ENCODE measurements around the gene PTPRN2.

PTPRN2 gene

DNA sequence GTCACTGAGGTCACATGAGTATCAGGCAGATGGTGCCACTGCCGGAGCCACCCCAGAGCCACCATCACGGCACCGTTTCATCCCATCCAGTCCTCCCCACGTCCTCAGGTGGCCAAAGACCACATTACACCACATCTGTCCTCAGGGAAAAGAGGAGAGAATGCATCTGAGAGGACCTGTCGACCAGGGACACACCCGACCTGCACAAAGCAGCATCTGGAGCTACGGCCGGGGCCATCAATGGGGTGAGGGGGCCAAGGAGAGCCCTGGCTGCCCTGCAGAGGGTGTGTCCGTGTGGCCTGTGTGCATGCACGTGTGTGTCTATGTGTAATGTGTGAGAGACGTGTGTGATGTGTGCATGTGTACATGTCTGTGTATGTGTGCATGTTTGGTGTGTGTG lies 770.2 kb downstream of the PTPRN2 start:
- Histone ChIP-seq H3K4me3 (ENCODE audit: low read length) (no peak overlapping the region), H3K27me3 (ENCODE audit: control insufficient read depth, insufficient read depth, low read length) (peaks cover 2% of the 10 kb centered on the region), H3K4me1 (ENCODE audit: control insufficient read depth, insufficient read depth, low read length) (no peaks in the 10 kb centered on the region), H3K9ac (ENCODE audit: low read length) (no peak overlapping the region), H3K36me3 (ENCODE audit: control insufficient read depth, insufficient read depth, low read length) (no peaks in the 10 kb centered on the region), H3K27ac (ENCODE audit: low read depth, low read length) (no peak overlapping the region)

DNA sequence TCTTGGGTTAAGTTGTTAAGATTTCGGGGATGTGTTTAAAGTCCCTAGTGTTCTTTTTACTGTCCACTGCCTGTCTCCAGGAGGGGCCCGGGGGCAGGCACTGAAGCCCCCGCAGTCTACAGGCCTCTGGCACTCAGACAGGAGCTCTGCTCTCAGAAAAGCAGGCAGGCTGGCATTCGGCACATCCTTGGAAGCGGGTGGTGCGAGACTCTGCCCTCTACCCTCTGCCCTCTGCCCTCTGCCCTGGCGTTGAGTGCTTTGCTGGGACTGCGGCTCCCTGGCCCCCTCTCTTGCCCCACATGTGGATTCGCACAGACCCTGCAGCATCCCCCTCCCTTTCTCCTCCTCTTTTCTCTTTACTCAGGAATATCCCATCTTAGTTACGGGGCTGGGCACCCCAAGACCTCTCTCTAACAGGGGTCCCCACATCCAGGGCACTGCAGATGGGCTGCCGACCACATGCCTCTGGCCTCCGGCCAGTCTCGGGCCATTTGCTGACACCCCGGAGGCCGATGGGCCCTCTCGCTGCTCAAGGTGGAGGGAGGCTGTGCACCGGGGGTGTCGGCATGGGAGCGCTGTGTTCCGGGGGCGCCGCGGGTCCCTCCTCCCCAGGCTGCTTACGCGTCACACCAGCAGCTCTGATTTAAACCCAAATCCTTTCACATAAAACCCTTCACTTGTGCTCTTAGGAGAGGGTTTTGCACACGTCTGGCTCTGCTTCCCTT lies 770.9 kb downstream of the PTPRN2 start:
- H3K4me3 ChIP-seq (ENCODE audit: low read length), result no peak overlapping the region
- no peak overlapping the region for H3K27ac ChIP-seq (ENCODE audit: low read depth, low read length)
- no peak overlapping the region for H3K9ac ChIP-seq (ENCODE audit: low read length)
- H3K27me3 ChIP-seq (ENCODE audit: control insufficient read depth, insufficient read depth, low read length), result peaks cover 2% of the 10 kb centered on the region
- H3K36me3 ChIP-seq (ENCODE audit: control insufficient read depth, insufficient read depth, low read length), result no peaks in the 10 kb centered on the region
- no peaks in the 10 kb centered on the region for H3K4me1 ChIP-seq (ENCODE audit: control insufficient read depth, insufficient read depth, low read length)

DNA sequence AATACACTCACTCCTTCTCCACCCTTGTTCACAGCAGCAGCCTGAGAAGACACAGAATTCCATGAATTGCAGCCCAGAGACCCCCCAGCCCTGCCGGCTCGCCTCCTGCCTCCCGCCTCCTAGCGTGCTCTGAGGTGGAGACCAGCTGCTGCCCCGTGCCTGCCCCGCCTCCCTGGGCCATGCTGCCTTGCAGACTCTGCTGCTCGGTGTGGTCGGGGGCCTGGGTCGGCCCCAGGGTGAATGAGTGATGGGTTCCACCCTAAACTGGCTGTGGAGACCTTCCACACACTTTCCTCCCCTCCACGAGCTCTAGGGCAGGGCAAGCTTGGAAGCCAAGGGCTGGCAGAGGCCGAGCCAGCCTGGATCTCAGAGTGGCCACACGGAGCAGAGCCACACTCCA lies 771.5 kb downstream of the PTPRN2 start:
- Histone ChIP-seq H3K4me1 (ENCODE audit: control insufficient read depth, insufficient read depth, low read length) (no peaks in the 10 kb centered on the region), H3K4me3 (ENCODE audit: low read length) (no peak overlapping the region), H3K9ac (ENCODE audit: low read length) (no peak overlapping the region), H3K27me3 (ENCODE audit: control insufficient read depth, insufficient read depth, low read length) (peaks cover 2% of the 10 kb centered on the region), H3K27ac (ENCODE audit: low read depth, low read length) (no peak overlapping the region), H3K36me3 (ENCODE audit: control insufficient read depth, insufficient read depth, low read length) (no peaks in the 10 kb centered on the region)

DNA sequence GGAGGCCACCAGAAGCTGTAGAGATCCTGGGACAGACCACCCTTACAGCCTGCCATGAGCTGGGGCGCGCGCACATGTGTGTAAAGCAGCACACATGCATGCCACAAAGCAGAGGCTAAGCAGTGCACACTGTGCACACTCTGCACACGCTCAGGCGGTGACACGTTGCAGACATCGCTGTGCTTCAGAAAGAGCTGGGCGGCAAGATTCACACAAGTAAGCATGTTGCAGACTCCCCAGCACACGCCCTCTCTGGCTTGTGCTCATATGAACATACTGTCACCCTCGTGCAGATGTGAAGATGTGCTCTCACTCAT lies 772.0 kb downstream of the PTPRN2 start:
- H3K4me1 ChIP-seq (ENCODE audit: control insufficient read depth, insufficient read depth, low read length), result no peaks in the 10 kb centered on the region

DNA sequence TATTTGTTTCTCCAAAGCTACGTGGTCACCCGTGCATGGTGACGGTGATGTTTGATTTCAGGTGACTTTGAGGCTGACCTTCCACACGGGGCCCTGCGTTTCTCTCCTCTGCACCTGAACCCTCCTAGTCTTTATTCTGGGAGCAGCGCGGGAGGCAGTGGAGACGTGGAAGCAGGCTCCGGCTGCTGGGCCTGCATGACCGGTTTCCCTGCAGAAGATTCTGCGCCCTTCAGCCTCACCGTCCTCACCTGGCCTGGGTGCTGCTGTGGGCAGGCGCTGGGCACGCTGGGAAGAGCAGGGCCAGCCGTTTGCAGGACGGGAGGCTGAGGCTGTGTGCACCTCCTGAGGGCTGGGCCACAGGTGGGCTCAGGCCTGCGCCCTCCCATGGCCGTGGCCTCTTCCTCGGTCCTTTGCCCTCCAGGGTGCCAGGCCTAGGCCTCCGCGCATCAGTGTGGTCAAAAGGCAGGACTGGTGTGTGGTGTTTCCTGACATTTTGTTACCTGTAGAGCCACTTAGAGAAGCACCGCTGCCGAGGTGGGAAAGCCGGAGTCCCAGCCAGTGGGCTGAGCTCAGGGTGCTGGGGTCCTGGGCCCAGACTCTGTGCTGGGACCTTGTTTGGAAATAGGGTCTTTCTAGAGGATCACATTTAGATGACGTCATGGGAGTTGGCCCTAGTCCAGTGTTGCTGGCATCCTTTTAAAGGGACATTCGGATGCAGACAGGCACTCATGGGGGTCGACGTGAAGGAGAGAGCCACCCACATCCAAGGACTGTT lies 772.5 kb downstream of the PTPRN2 start:
- Histone ChIP-seq H3K4me3 (ENCODE audit: low read length) (no peak overlapping the region), H3K9ac (ENCODE audit: low read length) (no peak overlapping the region), H3K4me1 (ENCODE audit: control insufficient read depth, insufficient read depth, low read length) (no peaks in the 10 kb centered on the region), H3K36me3 (ENCODE audit: control insufficient read depth, insufficient read depth, low read length) (no peaks in the 10 kb centered on the region), H3K27ac (ENCODE audit: low read depth, low read length) (no peak overlapping the region), H3K27me3 (ENCODE audit: control insufficient read depth, insufficient read depth, low read length) (peaks cover 2% of the 10 kb centered on the region)

More for the DNA sequence above, 772.0 kb downstream of the PTPRN2 start:
- H3K9ac ChIP-seq (ENCODE audit: low read length), result no peak overlapping the region
- no peaks in the 10 kb centered on the region for H3K36me3 ChIP-seq (ENCODE audit: control insufficient read depth, insufficient read depth, low read length)
- H3K27ac ChIP-seq (ENCODE audit: low read depth, low read length), result no peak overlapping the region
- H3K27me3 ChIP-seq (ENCODE audit: control insufficient read depth, insufficient read depth, low read length), result peaks cover 2% of the 10 kb centered on the region
- H3K4me3 ChIP-seq (ENCODE audit: low read length), result no peak overlapping the region

DNA sequence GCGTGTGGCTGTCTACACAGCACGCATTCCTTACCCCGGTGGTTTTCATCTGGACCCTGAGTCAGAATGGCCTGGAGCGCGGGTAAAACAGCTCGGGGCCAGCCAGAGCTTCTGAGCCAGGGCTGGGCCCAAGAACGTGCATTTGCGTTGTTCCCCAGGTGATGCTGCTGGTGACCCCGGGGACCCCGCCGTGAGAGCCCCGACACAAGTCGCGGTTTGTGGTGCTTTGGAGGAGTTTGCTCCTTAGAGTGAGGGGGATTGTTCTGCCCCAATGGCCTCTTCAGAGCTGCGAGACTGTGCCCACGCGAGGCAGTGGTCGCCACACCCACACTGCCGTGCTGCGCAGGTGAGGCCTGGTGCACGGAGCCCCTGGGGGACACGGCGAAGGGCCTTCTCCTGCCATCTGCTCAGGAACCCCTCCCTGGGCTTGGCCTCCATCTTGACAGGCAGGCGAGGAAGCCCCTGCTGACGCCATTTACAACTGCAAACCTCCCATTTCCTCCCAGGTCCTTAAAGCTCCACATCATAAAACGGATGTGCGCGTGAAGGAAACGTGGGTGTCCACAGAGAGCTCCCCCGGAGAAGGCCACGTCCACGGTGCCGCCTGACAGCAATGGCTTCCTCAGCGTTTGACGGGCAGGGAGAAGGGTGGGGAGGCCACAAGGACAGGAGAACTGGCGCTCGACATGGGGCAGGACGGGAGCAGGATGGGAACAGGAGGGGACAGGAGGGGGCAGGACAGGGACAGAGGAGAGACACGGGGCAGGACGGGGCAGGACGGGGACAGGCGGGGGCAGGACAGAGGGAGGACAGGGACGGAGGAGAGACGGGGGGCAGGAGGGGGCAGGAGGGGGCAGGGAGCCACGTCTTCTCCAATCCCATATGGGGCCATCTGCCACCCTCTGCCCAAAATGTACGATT lies 773.6 kb downstream of the PTPRN2 start:
- H3K36me3 ChIP-seq (ENCODE audit: control insufficient read depth, insufficient read depth, low read length), result no peaks in the 10 kb centered on the region
- no peak overlapping the region for H3K9ac ChIP-seq (ENCODE audit: low read length)
- no peaks in the 10 kb centered on the region for H3K4me1 ChIP-seq (ENCODE audit: control insufficient read depth, insufficient read depth, low read length)
- no peak overlapping the region for H3K4me3 ChIP-seq (ENCODE audit: low read length)
- no peak overlapping the region for H3K27ac ChIP-seq (ENCODE audit: low read depth, low read length)
- peaks cover 2% of the 10 kb centered on the region for H3K27me3 ChIP-seq (ENCODE audit: control insufficient read depth, insufficient read depth, low read length)

DNA sequence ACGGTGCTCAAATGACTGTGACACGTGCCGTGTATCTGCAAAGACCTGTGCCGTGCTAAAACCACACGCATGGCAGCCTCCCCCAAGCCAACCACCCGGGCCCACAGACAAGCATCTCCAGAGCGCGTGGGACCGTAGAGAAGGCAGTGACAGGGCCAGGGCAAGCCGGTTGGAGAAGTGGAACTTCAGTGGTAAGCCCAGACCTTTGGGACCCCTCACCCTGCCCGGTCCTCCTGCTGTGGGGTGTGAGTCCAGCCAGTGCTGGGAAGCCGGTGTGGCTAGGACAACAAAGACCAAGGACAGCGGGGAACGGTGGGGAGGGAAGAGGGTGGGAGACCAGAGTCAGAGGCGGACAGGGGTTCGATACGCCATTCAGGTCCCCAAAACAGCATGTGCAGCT lies 774.6 kb downstream of the PTPRN2 start:
- H3K4me1 ChIP-seq (ENCODE audit: control insufficient read depth, insufficient read depth, low read length), result no peaks in the 10 kb centered on the region

DNA sequence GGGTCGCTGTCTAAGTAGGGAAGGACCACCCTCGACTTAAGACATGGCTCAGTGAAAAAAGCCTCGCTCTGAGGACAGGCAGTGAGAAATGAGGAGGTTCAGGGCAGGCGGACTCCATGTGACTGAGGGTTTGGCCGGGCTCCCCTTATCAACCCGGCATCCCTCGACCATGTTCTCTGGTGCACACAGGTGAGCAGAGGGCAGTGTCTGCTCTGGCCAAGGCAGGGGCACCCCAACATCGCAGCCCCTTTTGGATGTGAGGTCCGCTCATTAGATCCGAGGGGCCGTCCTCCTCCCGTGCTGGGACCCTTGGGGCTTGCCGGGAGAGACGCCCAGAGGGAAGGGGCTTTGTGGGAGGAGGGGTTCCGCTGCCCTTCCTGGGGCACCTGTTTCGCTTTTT lies 775.7 kb downstream of the PTPRN2 start:
- Histone ChIP-seq H3K27me3 (ENCODE audit: control insufficient read depth, insufficient read depth, low read length) (peaks cover 2% of the 10 kb centered on the region), H3K9ac (ENCODE audit: low read length) (no peak overlapping the region), H3K27ac (ENCODE audit: low read depth, low read length) (no peak overlapping the region), H3K4me3 (ENCODE audit: low read length) (no peak overlapping the region), H3K36me3 (ENCODE audit: control insufficient read depth, insufficient read depth, low read length) (no peaks in the 10 kb centered on the region), H3K4me1 (ENCODE audit: control insufficient read depth, insufficient read depth, low read length) (no peaks in the 10 kb centered on the region)

More for the DNA sequence above, 774.6 kb downstream of the PTPRN2 start:
- no peaks in the 10 kb centered on the region for H3K36me3 ChIP-seq (ENCODE audit: control insufficient read depth, insufficient read depth, low read length)
- H3K4me3 ChIP-seq (ENCODE audit: low read length), result no peak overlapping the region
- H3K27ac ChIP-seq (ENCODE audit: low read depth, low read length), result no peak overlapping the region
- H3K9ac ChIP-seq (ENCODE audit: low read length), result no peak overlapping the region
- H3K27me3 ChIP-seq (ENCODE audit: control insufficient read depth, insufficient read depth, low read length), result peaks cover 2% of the 10 kb centered on the region

DNA sequence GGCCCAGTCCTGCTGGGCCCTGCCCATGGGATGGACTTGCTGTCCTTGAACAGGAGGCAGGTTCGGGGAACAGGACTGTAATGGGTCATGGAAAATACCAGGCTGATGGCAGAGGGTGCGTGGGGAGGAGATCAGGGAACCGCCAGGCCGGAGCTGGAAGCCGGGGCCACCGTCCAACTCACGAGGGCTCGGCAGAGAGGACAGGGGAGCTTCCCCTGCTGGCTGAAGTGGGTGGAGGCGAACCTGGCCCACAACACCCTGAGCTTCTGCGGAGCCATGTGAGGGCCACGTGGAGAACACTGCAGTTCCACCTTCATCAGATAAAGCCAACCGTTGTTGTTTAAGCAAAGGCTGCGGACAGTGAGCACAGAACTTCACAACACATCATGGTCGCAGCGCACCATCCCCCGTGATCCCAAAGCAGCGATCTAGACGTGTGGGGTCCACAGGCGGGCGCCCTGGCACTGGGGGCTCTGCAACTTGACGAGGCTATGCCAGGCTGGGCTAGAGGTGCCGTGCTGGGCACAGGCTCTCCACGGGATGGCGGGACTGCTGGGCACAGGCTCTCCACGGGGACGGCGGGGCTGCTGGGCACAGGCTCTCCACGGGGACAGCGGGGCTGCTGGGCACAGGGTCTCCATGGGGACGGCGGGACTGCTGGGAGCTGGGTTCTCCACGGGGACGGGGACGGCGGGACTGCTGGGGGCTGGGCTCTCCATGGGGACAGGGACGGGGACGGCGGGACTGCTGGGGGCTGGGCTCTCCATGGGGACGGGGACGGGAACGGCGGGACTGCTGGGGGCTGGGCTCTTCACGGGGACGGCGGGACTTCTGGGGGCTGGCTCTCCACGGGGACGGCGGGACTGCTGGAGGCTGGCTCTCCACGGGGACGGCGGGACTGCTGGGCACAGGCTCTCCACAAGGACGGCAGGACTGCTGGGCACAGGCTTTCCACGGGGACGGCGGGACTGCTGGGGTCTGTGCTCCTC lies 777.5 kb downstream of the PTPRN2 start:
- Histone ChIP-seq H3K27ac (ENCODE audit: low read depth, low read length) (no peak overlapping the region), H3K4me3 (ENCODE audit: low read length) (no peak overlapping the region), H3K4me1 (ENCODE audit: control insufficient read depth, insufficient read depth, low read length) (no peaks in the 10 kb centered on the region), H3K36me3 (ENCODE audit: control insufficient read depth, insufficient read depth, low read length) (no peaks in the 10 kb centered on the region), H3K27me3 (ENCODE audit: control insufficient read depth, insufficient read depth, low read length) (no peaks in the 10 kb centered on the region), H3K9ac (ENCODE audit: low read length) (no peak overlapping the region)

DNA sequence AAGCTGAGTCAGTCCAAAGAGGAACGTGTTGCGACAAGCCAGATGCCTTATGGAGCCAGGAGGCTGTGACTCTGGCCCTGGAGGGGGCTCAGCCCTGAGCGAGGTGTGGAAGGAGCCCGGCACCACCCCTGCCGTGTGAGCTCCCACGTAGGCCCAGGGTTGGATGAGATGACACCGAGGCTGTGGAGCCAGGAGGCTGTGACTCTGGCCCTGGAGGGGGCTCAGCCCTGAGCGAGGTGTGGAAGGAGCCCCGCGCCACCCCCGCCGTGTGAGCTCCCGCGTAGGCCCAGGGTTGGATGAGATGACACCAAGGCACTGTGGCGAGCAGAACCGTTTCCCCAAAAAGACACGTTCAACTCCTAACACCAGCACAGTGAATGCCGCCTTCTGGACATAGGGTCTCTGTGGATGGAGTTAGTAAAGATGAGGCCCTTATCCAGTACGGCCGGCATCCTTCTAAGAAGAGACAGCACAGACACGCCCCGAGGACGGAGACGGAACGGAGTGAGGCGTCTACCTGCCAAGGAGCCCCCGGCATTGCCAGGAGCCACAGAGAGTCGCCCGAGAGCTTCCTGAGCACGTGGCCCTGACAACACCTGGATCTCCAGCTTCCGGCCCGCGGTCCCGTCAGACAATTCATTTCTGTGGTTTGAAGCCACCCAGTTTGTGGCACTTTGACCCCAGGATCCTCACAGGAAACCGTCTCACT lies 778.3 kb downstream of the PTPRN2 start:
- Histone ChIP-seq H3K27me3 (ENCODE audit: control insufficient read depth, insufficient read depth, low read length) (no peaks in the 10 kb centered on the region), H3K4me1 (ENCODE audit: control insufficient read depth, insufficient read depth, low read length) (no peaks in the 10 kb centered on the region), H3K4me3 (ENCODE audit: low read length) (no peak overlapping the region), H3K9ac (ENCODE audit: low read length) (no peak overlapping the region), H3K27ac (ENCODE audit: low read depth, low read length) (no peak overlapping the region), H3K36me3 (ENCODE audit: control insufficient read depth, insufficient read depth, low read length) (no peaks in the 10 kb centered on the region)

DNA sequence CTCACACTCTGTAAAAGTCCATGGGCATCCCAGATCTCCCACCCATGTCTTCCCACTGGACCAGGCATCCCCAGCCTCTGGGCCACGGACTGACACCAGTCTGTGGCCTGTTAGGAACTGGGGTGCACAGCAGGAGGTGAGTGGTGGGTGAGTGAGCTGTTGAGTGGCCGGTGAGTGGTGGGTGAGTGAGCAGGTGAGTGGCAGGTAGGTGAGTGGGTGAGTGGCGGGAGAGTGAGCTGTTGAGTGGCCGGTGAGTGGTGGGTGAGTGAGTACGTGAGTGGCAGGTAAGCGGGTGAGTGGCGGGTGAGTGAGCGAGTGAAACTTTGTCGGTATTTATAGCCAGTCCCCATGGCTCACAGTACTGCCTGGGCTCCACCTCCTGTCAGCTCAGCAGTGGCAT lies 779.6 kb downstream of the PTPRN2 start:
- Histone ChIP-seq H3K9ac (ENCODE audit: low read length) (no peak overlapping the region), H3K4me1 (ENCODE audit: control insufficient read depth, insufficient read depth, low read length) (no peaks in the 10 kb centered on the region), H3K4me3 (ENCODE audit: low read length) (no peak overlapping the region), H3K36me3 (ENCODE audit: control insufficient read depth, insufficient read depth, low read length) (no peaks in the 10 kb centered on the region), H3K27ac (ENCODE audit: low read depth, low read length) (no peak overlapping the region), H3K27me3 (ENCODE audit: control insufficient read depth, insufficient read depth, low read length) (no peaks in the 10 kb centered on the region)
